Stimulated activated CD4-positive, alpha-beta T cell treated with anti-CD3 and anti-CD28 coated beads, TNF-alpha, amount 100 ng/mL, for 24 hours (primary cell): ENCODE measurements around the gene STX7.

ENCODE experiments used
- DNase-seq, 3 experiments: peaks; one replicate each; pipeline ENCODE4 v3.0.0-alpha.2; 2020; ENCODE audit warnings: low read depth in 3 of 3

Gene STX7

GRCh38 chr6:132478266-132478665, 34.6 kb downstream of the STX7 start:
- DNase-seq: no peak

DNA sequence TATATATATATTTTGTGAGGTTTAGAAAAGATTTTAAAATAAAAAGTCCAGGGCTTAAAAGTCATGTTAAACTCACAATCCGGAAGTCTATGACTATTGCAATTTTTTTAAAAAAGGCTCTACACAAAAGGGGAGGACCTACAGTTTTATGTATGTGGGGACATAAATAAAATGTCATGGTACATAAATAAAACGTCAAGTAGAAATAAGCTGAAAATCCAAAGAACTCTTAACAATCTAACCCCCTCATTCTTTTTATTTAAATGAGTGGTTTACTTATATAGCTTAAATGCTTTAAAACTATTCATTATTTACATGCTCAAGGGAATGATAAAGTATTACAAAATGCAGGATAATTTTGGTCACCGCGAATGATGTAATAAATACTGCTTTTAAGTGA, 36.2 kb downstream of the STX7 start:
- DNase-seq: no peak

GRCh38 chr6:132475925-132476324, 37.0 kb downstream of the STX7 start:
- DNase-seq: no peak

DNA sequence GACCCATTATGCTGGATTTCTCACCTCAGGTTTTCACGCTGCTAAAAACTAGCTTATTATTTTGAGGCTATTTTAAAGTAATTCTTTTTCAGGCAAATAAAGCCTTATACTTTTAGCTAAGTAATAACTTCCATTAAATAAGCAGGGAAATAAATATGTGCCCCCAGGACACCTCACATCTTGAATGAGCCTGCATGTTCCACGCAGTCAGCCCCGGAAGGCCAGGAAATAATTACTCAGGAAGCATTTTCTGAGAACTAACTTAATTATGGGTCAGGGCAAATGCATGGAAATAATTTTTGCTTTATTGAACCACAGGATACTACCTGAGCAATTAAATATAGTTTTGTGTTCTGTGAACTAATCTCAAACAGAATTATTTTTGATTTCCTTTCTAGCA, 41.1 kb downstream of the STX7 start:
- DNase-seq: no peak

GRCh38 chr6:132466952-132467351, 46.0 kb downstream of the STX7 start:
- no peak for DNase-seq

DNA sequence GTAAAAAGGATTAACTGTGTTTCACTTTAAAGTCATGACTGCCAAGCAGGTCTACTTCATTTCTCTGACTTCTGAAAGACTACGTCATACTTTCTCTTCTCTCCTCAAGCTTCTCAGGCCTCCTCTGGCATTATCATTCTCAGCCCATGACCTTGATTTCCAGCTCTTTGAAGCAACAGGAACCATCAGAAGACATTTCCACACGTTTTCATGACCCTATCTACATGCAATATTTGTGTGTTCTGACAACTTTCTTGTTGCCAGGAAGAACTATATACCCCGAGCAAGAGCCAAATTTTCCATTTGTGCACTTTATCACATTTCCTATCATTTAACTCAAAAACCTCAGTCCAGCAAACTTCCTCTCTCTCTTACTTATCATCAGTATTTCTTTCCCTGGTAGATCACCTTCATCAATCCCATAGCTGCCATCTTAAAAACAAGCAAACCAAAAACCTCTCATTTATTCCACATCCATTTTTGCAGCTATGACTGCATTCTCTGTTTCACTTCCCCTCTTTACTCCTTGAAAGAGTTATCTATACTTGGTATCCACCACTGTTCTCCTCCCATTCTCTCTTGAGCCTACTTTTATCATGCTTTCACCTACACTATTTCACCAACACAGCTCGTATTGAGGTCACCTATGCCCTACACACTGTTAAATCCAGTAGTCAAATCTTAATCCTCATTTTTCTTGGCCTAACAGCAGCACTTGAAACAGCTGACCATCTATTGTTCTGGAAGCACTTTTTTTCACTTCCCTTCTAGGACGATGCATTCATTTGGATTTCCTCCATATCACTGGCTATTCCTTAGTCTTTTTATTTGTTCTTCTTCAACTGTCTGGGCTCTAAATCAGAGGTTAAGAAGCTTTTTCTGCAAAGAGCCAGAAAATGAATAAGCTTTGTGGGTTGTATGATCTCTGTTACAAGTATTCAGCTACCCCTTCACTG, 47.1 kb downstream of the STX7 start:
- no peak for DNase-seq

DNA sequence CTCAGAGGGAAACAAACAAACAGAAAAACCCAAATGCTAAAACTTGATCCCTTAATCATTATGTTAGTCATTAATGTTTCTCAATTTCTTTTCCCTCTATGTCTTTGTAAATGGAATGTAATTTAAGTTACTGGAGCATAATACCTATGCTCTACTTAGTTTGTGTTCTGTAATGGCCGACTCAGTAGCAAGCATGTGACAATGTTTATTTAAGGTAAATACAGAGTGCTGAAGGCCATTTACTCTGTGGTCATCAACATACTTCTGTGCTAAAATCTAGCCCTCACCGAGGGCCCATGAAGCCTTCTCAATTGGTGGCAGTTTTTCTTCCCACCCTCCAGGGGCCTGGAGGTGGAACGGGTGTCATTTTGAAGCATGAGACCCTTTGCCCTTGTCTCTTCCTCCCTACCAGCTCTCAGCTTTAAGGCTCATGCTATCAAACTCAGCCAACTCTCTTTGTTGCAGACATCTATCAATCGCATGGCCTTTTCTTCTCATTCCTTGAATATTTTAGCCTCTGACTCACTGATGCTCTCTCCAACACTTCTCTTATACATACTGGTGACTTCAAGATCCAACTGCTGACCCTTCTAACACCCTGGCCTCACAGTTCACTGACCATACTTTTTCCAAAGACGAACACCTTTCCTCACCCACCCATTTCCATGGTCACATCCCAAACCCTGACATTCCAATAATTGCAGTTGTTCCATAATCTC, 48.2 kb downstream of the STX7 start:
- no peak for DNase-seq

DNA sequence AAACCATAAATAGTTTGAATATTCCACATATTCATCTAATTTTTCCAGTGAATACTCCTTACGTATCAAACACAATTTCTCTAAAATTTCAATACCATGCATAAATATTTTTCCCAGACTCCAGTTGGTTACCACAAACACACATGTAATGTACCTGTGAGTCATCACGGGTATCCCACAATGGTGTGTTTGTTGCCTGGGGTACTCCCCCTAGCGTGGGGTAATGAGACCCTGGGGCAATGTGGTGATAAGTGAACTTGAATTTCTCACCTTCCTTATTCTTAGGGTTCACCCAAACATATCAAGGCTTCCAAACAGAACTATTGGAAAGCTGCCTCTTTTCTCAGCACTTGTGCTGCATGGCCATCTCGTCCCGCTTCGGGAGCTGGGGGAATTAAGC, 51.0 kb downstream of the STX7 start:
- DNase-seq: no peak

DNA sequence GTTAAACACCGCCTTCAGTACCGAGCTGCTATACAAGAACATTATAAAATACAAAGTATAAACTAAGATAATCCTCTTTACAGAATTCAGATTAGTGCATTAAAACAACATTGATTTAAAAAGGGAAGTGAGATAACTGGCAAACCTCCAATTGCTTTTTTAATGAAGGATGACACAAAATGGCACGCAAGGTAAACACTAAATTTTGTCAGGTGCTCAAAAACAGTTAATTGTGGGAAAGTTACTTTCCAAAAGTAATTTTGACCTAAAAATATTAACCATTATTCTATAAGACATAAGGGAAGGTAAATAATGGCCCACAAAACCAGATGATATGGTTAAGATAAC, 53.3 kb downstream of the STX7 start:
- DNase-seq: no peak

GRCh38 chr6:132458887-132459604, 53.9 kb downstream of the STX7 start:
- DNase-seq: no peak

GRCh38 chr6:132456700-132457143, 56.2 kb downstream of the STX7 start:
- DNase-seq: no peak

- DNase-seq: no peak
Measured at GRCh38 chr6:132446855-132447241, 66.1 kb downstream of the STX7 start.

GRCh38 chr6:132446141-132446854, 66.6 kb downstream of the STX7 start:
- no peak for DNase-seq

DNA sequence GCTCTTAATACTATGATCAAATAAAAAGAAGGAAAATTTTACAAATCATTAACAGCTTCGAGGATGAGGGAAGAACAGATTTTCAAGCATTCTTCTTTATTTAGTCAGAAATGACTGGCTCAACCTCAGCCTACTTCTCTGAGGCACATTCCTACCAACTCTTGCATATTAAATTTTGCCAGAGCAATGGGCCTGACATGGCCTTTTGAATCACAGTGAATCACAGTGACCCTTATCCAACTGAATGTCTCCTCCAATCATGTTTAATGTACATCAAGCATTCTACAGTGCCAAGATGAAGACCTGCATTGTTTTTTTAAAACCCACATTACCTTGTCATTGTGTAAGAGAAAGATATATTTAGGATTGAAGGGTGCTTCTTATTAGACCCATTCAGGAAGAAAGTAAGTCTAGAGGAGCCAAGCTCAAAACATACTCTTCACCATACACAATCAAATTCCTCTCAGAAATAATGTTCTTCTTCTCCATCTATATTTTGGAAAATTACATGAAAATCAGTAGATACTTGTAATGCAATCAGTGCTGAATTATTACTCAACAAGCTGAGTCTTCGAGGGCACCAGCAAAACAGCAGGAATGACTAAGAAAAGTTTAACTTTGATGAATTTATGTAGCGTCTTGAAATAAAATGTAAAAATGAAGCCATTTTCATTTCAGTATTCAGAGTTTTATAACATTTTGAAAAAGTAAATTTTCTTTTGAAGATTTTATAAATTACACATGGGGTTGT, 67.5 kb downstream of the STX7 start:
- no peak for DNase-seq

GRCh38 chr6:132443206-132443605, 69.7 kb downstream of the STX7 start:
- DNase-seq: no peak

DNA sequence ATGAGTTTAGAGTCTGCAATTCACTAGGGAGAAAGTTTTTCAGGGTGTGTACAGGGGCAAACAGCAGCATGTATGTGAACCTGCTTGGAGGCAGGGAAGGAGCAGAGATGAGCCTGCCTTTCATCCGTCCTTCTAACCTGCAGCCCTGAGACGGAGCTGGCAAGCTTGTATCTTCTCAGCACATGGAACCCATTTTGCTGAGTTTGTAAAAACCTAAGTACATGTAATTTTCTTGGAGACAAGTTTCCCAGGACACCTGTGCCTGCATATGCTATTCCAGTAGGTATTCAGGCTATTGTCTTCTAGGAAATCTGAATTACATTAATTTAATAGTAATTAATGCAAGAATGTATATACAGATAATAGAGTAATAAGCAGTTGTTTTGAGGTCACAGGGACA, 82.8 kb downstream of the STX7 start:
- no peak for DNase-seq

DNA sequence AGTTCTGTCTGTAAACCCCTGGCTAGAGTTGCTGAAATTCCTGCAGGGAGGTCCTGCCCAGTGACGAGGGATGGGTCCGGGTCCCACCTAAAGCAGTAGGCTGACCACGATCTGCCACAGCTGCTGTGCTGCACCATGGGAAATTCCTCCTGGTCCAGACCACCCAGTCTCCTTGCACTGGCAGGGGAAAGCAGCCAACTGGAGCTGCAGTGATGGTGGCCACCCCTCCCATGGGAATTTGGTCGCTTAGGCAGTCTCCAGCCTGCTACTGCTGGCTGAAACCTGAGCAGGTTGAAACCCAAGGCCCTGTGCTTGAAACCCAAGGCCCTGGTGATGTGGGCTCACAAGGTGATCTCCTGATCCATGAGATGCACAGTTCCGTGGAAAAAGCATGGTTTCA, 87.7 kb downstream of the STX7 start:
- no peak for DNase-seq

GRCh38 chr6:132423839-132424238, 89.1 kb downstream of the STX7 start:
- no peak for DNase-seq

- no peak for DNase-seq
Measured at GRCh38 chr6:132418235-132418965, 94.5 kb downstream of the STX7 start.

DNA sequence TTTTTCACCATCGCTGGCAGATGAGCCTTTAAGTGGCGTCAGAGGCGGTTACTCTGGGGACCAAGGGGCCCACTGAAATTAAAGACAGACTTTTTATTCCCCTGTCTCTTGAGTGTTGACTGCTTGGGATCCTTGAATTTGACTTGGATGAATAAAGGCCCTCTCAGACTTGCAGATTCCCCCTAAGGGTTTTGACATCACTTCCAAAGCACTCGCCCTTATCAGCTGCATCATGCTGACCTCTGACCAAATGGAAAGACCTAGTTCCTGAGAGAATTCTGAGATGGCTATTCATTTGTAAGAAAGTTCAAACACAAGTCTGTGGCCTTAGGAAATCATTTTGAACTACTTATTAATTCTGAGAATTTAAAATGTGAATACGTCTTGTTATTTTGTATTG, 98.2 kb downstream of the STX7 start:
- DNase-seq: no peak
